OCI-LY1 (cell line): ENCODE data around the gene TTC33.

Experiments used
- EZH2 ChIP-seq: fragments of 200-600 bp; sonication (generic), shearing (Covaris generic); IDR thresholded peaks from 2 replicates; pipeline ENCODE4 v1.8.0; 2017; ENCODE audit warnings: borderline replicate concordance, mixed run types, mild to moderate bottlenecking, antibody characterized with exemption, low read length, moderate library complexity, mixed read lengths
- TF ChIP-seq, protein P1 (sequence below): fragments of 200-600 bp; sonication (generic), shearing (Covaris generic); IDR thresholded peaks from 2 replicates; pipeline ENCODE4 v1.5.1; 2017; ENCODE audit warnings: mild to moderate bottlenecking, antibody characterized with exemption, low read length, moderate library complexity, mixed read lengths

DNA sequence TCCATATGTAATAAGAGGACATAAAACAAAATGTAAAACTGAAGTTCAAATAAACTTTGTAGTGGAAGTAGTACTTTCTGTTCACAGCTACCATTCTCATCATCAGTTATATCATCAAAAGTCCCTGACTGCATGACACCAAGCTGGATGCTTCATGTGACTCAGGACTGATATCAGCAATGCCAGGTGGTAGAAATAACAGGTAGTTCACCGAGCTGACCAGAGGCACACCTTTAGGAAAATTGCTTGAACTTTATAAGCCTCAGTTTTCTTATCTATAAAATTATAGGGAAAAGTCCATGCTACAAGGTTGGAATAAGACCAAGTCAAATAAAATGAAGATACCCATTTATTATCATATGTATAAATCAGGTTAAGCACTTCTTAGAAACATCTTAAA lies 200.9 kb downstream of the TTC33 start:
- TF ChIP-seq EZH2: no peak
- TF ChIP-seq, protein P1, sequence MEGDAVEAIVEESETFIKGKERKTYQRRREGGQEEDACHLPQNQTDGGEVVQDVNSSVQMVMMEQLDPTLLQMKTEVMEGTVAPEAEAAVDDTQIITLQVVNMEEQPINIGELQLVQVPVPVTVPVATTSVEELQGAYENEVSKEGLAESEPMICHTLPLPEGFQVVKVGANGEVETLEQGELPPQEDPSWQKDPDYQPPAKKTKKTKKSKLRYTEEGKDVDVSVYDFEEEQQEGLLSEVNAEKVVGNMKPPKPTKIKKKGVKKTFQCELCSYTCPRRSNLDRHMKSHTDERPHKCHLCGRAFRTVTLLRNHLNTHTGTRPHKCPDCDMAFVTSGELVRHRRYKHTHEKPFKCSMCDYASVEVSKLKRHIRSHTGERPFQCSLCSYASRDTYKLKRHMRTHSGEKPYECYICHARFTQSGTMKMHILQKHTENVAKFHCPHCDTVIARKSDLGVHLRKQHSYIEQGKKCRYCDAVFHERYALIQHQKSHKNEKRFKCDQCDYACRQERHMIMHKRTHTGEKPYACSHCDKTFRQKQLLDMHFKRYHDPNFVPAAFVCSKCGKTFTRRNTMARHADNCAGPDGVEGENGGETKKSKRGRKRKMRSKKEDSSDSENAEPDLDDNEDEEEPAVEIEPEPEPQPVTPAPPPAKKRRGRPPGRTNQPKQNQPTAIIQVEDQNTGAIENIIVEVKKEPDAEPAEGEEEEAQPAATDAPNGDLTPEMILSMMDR: no peak
